OCI-LY1 (cell line): ENCODE results near the gene TMEM106C.

Source experiments
- EZH2 ChIP-seq: fragments of 200-600 bp; sonication (generic), shearing (Covaris generic); IDR thresholded peaks from 2 replicates; pipeline ENCODE4 v1.8.0; 2017; ENCODE audit warnings: borderline replicate concordance, mixed run types, mild to moderate bottlenecking, antibody characterized with exemption, low read length, moderate library complexity, mixed read lengths
- TF ChIP-seq, protein P1 (sequence below): fragments of 200-600 bp; sonication (generic), shearing (Covaris generic); IDR thresholded peaks from 2 replicates; pipeline ENCODE4 v1.5.1; 2017; ENCODE audit warnings: mild to moderate bottlenecking, antibody characterized with exemption, low read length, moderate library complexity, mixed read lengths

DNA sequence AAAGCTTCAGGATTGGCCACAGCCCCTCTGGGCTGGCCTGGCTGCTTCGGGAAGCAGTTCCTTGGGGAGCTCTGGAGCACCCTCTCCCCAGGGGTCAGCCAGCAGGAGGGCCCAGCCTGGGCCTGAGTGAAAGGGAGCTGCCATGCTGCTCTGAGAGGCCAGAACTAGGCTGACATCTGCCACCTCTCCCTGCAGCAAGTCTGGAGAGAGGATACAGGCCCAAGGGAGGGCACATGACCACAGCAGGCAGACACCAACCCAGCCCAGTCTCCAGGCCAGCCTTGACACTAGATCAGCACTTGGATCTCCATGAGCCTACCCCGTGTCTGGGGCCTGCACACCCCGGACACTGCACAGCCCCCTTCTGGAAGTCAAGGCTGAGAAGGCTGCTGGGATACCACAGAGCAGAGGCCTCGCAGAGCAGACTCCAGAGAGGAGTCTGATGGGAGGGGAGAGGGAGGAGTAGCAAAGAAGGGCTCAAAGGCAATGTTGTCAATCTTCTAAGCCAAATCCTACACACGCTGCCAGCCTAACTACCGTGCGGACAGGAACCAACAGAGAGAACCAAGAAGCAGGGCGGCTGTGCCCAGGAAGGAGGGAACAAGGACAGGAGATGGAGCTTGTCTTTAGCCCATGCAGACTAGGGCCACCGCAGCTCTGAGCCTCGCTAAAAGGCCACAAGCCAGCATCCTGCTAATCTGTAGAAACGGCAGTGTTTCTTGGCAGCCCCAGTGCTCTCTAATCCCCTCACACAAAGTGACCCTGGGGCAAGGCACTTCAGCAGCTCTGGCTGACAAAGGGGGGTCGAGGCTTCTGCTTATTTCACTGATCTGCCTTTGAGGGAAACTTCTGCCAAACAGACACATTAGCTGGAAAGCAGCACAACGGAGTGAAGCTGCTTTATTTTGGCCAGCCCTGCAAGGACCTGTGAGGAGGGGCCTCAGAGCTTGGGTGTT, 28.0 kb downstream of the TMEM106C start:
- no peak for TF ChIP-seq EZH2
- TF ChIP-seq, protein P1, sequence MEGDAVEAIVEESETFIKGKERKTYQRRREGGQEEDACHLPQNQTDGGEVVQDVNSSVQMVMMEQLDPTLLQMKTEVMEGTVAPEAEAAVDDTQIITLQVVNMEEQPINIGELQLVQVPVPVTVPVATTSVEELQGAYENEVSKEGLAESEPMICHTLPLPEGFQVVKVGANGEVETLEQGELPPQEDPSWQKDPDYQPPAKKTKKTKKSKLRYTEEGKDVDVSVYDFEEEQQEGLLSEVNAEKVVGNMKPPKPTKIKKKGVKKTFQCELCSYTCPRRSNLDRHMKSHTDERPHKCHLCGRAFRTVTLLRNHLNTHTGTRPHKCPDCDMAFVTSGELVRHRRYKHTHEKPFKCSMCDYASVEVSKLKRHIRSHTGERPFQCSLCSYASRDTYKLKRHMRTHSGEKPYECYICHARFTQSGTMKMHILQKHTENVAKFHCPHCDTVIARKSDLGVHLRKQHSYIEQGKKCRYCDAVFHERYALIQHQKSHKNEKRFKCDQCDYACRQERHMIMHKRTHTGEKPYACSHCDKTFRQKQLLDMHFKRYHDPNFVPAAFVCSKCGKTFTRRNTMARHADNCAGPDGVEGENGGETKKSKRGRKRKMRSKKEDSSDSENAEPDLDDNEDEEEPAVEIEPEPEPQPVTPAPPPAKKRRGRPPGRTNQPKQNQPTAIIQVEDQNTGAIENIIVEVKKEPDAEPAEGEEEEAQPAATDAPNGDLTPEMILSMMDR = no peak
